AG04449 (cell line): ENCODE measurements around the gene POLR2L.

ENCODE experiments used
- CTCF ChIA-PET: fragments of 350-600 bp; formaldehyde crosslinking; extraction: SDS; loops from one replicate; lab custom pipeline; 2021; ENCODE audit warnings: antibody characterized with exemption; lab: Yijun Ruan, JAX
- POLR2A ChIA-PET: fragments of 400-600, 350-600 bp; formaldehyde crosslinking; extraction: SDS; loops from one replicate; lab custom pipeline; 2020; ENCODE audit warnings: antibody characterized with exemption, inconsistent platforms; lab: Yijun Ruan, JAX
- DNase-seq: peaks from one replicate; pipeline ENCODE4 v3.0.0-alpha.2; 2010; ENCODE audit warnings: low read depth, low spot score
- H3K4me3 ChIP-seq: 2 replicates; pipeline ENCODE4 v1.5.1; 2011; ENCODE audit warnings: low read depth, mild to moderate bottlenecking, control low read depth, low read length
- TF ChIP-seq, protein P1 (sequence below): IDR thresholded peaks from one replicate; pipeline ENCODE4 v1.5.1; 2011; ENCODE audit warnings: mild to moderate bottlenecking, moderate library complexity, low read length, control low read depth, inconsistent platforms; ENCODE audit not compliant: insufficient read depth; ENCODE audit errors: missing control alignments

Gene POLR2L

DNA sequence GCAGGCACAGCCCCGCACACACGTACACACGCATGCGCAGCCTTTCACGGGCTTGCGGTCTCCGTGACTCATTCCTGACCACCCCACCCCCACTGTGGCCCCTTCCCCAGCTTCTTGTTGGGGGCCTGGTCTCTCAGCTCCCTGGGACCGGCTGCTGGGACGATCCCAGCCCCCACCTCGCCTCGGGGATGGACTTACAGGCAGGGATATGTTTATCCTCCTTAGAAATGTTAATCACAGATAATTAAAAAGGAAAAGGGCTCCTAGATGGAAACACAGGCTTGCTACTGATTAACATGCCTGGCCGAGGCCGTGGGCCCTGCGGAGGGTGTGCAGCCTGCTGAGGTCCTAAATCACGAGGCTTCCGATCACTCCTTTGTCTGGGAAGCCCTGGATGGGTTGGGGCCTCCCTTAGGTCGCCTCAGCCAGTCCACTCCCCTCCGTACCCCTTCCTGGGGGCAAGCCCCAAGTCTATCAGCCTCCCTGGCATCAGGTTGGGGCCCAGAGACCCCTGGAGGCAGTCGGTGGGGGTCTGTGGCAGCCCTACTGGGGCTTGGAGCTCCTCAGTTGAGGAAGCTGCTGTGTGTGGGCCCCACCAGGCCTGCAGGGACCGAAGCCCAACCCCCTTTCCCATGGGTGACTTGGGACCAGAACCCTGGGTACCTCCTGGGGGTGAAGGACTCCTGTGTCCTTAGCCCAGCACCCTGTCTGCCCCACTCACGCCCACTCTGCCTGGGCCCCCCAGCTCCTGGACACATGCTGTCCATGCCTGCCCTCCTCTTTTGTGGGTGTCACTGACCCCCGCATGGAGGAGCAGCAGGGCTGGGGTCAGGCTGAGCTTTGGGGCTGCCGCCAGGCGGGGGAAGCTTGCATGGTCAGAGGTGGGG, 20.9 kb upstream of the POLR2L start:
- CTCF ChIA-PET = interaction anchor here (9.3 kb wide), 1 partner anchor 16 kb away, joined by 58 read pairs; no protein-coding TSS in a partner anchor

DNA sequence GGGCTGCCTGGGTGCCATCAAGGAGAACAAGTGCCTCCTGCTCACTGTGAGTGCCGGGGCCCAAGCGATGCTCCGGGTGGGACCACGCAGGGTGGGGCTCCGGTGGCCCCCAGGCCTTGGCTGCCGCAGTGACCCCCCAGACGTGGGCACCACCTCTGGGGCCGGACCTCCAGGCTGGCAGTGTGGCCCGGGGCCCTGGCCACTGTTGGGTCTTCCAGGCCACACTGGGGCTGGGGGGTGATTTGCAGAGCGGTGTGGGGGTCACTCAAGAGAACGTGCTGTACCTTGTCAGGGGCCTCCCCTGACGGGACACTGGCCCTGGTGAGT, 20.3 kb upstream of the POLR2L start:
- CTCF ChIA-PET = interaction anchor here (9.3 kb wide), 1 partner anchor 15 kb away, joined by 58 read pairs; no protein-coding TSS in a partner anchor
- POLR2A ChIA-PET = no interaction called here
- TF ChIP-seq, protein P1, sequence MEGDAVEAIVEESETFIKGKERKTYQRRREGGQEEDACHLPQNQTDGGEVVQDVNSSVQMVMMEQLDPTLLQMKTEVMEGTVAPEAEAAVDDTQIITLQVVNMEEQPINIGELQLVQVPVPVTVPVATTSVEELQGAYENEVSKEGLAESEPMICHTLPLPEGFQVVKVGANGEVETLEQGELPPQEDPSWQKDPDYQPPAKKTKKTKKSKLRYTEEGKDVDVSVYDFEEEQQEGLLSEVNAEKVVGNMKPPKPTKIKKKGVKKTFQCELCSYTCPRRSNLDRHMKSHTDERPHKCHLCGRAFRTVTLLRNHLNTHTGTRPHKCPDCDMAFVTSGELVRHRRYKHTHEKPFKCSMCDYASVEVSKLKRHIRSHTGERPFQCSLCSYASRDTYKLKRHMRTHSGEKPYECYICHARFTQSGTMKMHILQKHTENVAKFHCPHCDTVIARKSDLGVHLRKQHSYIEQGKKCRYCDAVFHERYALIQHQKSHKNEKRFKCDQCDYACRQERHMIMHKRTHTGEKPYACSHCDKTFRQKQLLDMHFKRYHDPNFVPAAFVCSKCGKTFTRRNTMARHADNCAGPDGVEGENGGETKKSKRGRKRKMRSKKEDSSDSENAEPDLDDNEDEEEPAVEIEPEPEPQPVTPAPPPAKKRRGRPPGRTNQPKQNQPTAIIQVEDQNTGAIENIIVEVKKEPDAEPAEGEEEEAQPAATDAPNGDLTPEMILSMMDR = no peak
- no peak overlapping the region for H3K4me3 ChIP-seq
- no peak for DNase-seq

More for the DNA sequence above, 20.9 kb upstream of the POLR2L start:
- no peak for DNase-seq
- H3K4me3 ChIP-seq = no peak overlapping the region
- POLR2A ChIA-PET = no interaction called here
- TF ChIP-seq, protein P1 = no peak

DNA sequence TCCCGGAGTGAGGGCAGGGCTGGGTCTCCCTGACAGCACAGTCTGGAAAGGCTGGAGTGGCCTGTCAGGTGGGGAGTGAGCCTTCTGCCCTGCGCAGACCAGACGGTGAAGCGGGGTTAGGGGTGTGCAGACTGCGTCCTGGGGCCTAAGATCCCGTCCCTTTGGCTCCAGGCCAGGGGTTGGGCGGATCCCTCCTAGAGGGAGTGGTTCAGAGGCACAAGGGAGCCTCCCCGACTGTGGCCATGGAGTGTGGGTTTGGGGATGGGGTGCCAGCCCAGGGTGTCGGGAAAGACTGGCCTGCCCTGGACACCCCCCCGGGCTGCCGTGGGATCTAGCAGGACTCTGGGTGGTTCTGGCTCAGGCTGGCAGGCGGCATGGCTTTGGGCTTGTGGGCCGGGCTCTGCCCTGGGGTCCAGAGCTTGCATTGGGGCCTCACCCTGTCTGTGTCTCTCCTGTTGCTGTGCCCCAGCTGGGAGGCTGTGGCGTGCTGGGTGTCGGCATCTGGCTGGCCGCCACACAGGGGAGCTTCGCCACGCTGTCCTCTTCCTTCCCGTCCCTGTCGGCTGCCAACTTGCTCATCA, 19.8 kb upstream of the POLR2L start:
- ChIA-PET POLR2A (no interaction called here), CTCF (interaction anchor here (9.3 kb wide), 1 partner anchor 15 kb away, joined by 58 read pairs; no protein-coding TSS in a partner anchor)
- no peak overlapping the region for H3K4me3 ChIP-seq
- TF ChIP-seq, protein P1 = no peak
- DNase-seq = no peak

DNA sequence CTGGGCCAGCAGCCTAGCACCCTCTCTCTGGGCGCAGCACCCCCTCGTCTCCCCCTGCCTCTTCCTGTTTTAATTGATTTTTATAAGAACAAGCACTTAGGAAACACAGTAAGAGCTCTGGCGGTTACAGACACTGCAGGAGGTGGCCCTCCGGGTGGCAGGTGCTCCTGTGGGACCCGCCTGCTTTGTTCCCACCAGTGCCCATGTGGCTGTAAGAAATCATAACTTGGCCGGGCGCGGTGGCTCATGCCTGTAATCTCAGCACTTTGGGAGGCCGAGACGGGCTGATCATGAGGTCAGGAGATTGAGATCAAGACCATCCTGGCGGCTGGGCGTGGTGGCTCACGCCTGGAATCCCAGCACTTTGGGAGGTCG, 18.8 kb upstream of the POLR2L start:
- ChIA-PET POLR2A (no interaction called here), CTCF (interaction anchor here (9.3 kb wide), 1 partner anchor 14 kb away, joined by 58 read pairs; no protein-coding TSS in a partner anchor)

DNA sequence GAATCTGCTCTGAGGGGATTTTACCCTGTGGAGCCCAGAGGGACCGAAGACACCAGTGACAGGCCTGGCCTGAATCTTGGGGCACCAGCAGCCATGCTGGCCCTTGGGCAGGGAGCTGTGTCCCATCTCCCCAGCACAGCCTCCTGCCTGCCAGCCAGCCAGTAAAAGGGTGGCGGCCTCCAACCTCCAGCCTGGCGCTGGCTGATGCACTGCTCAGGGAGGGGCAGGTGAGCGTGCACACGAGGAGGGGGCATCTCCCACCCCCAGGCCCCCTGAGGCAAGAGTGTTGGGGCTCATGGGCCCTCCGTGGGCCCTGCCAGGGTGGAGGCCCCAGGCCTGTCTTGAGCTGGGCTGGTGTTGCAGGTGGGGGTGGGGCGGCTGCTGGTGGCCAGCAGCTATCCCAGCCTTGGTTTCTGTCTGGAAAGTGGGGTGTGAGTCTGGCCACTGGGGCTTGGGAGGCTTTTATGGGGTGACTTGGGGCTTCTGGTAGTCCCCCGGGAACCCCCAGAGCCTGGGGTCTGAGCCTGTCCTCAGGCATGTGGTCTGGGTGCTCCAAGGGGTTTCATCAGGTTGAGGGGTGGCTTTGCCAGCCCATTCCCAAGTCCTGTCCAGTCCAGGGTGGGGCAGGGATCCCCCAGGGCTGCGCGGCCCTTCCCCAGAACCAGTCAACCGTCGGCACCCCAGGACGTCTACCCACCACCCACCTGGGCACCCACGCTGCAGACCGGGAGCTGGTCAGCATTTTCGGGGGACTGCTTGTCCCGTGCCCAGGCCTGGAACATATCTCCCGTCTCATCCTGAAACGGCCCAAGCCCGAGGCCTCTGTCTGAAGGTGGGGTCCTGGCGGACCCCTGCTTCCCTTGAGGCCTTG, 18.1 kb upstream of the POLR2L start:
- TF ChIP-seq, protein P1 = no peak
- ChIA-PET CTCF (interaction anchor here (1.1 to 9.3 kb wide), 3 partner anchors 13 to 191 kb away, joined by 4 to 58 read pairs (median 5); no protein-coding TSS in a partner anchor), POLR2A (no interaction called here)
- no peak for DNase-seq
- H3K4me3 ChIP-seq = no peak overlapping the region

More for the DNA sequence above, 18.8 kb upstream of the POLR2L start:
- TF ChIP-seq, protein P1 = no peak
- H3K4me3 ChIP-seq = no peak overlapping the region
- no peak for DNase-seq
